Anterior cingulate cortex (tissue), 58 donors: ENCODE results near the gene IRF2BP1.
A peak's percentile ranks its signal among the peaks of the same experiment; 100 is the strongest.

Source experiments
- DNase-seq, 58 donors: peaks; one replicate each; lab custom pipeline; 2025; lab: John Stamatoyannopoulos, UW

Gene IRF2BP1

DNA sequence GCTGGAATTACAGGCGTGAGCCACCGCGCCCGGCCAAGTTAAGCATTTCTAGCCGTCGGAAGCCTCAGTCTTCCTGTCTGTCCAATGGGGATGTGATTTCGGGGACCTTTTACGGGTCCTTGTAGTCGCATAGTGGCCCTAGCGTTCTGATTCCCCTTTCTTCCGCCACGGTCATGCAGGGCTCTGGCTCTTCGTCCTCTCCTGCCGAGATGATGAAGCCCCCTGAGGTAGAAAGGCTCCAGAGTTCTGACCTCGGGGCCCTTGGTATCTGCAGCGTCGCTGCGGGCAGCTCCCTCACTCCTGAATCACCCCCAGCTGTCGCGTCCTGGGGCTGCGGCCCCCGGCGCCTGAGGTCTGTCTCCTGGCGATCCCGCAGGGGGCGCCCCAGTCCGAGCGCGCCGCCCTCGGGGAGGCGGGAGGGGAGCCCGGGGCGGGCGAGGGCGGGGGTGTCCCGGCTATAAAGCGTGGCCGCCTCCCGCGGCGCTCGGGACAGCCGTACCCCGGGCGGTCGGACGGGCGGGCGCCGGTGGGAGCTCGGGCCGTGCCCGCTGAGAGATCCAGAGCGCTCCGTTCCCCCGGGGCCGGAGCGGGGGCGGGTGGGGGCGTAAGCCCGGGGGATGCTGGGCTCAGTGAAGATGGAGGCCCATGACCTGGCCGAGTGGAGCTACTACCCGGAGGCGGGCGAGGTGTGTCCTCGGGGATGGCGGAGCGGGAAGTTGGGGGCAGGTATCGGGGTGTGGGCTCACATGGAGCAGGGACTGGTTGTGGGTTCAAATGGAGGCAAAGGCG is 21.9 kb downstream of the IRF2BP1 start, which contains the start of gene FOXA3:
Gene FOXA3 (plus strand): TSS at position 487 of the 789 bp plus-strand sequence. CDS start 131 bp downstream, at position 618.
- peak in 5 of 58 donors; percentile 9 to 35 (median 20) for DNase-seq

DNA sequence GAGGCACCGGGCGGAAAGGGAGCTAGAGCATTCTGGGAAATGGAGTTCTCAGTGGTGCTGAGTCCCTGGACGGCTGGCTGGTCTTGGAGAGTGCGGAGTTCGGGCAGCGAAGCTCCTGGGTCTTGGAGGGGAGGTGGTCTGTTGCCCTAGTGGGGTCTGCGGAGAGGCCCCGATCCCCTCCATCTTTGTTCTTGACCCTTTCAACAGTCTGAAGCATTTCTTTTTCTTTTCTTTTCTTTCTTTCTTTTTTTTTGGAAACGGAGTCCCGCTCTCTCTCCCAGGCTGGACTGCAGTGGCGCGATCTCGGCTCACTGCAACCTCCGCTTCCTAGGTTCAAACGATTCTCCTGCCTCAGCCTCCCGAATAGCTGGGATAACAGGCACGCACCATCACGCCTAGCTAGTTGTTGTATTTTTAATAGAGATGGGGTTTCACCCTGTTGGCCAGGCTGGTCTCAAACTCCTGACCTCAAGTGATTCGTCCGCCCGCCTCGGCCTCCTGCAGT is 22.6 kb downstream of the IRF2BP1 start:
- peak in 1 of 58 donors; percentile 44 for DNase-seq

DNA sequence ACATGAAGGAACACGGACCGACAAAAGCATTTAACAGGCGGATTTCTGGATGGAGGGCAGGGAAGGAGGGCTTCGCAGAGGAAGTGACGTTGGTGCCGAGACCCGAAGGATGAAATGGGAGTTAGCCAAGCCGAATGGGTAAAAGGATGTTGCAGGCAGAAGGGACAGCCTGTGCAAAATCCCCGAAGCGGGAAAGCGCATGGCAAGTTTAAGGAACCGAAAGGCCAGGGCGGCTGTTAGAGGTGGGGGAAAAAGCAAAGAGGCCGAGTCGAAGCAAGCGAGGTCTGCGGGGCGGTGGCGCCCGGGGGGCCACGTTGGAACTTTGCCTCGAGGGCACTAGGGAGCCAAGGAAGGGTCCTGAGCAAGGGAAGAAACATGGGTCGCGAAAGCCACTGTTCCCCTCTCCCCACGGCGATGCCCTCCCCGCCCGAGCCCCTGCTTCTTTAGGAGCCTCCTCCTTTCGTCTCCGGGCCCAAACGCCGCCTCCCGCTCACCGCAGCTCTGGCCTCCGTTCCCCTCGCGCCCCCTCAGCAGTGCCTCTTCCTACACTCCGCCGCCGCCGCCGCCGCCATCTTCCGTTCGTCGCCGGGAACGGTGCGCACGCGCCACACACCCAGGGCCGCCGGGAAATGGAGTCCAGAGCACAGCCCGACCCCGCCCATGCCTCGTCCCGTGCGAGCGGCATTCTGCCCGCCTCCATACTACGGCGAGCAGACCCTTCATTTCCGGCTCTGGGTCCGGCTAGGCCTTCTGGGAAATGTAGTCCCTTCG is 23.2 kb downstream of the IRF2BP1 start, which contains the start of gene SYMPK:
Gene SYMPK (minus strand): TSS at position 584 of the 771 bp plus-strand sequence. CDS start 8,652 bp downstream, outside the sequence.
- DNase-seq, result peak; percentile 83 to 99 (median 98)

- peak in 1 of 58 donors; percentile 67 for DNase-seq
Observed at GRCh38 chr19:45862271-45862563, 23.7 kb downstream of the IRF2BP1 start.

DNA sequence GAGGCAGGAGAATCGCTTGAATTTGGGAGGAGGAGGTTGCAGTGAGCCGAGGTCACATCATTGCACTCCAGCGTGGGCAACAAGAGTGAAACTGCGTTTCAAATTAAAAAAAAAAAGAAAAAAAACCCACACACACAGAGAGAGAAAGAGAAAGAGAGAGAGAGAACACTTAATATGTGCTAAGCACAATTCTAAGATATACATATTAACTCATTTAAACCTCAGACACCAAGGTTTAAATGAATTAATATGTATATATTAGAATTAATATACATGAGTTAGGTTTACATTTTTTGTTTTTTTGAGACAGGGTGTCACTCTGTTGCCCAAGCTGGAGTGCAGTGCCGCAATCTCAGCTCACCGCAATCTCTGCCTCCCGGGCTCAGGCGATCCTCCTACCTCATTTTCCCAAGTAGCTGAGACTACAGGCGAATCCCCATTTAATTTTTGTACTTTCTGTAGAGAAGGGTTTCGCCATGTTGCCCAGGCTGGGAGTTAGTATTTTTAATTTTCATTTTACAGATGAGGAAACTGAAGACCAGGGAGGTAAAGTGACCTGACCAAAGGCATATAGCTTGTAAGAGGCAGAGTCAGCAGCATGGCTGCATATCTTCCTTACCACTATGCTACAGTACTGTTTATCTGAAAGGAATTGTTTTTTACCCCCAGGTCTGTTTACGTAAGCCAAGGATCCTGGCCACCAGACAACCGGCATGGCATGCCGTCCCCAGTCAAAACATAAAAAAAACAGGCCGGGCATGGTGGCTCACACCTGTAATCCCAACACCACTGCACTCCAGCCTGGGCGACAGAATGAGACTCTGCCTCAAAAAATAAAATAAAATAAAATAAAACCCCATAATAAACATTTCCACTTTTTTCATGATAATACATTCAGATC is 25.3 kb downstream of the IRF2BP1 start:
- DNase-seq, result no peak

DNA sequence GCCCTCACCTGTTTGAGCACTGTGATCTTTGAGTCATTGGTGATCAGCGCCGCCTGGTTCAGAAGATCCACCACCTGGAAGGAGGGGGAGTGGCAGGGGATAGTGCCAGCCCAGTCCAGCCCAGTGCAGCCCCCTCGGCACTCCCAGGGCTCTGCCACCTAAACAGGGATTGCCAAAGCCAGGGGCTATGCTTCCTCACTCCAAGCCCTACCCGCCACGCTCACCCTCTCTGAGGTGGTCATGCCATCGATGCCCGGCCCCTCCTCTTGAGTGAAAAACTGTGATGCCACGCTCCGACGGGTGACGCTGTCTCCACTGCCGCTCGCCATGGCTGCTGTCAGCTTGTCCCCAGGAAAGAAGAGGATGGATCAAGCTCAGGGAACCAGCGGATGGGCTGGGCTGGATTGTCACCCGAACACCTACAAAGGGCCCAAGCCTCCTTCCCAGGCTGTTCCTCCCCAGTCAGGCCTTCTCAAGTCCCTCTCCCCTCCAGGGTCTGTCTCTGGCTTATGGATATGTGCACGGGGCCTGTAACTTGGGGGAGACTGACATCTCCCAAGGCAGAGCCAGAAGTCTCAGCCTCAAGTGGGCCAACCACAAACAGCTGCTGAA is 31.7 kb downstream of the IRF2BP1 start:
- DNase-seq, result no peak

GRCh38 chr19:45852983-45853382 is 33.0 kb downstream of the IRF2BP1 start:
- no peak for DNase-seq

GRCh38 chr19:45852145-45852750 is 33.7 kb downstream of the IRF2BP1 start:
- DNase-seq, result no peak

GRCh38 chr19:45848922-45849321 is 37.0 kb downstream of the IRF2BP1 start:
- no peak for DNase-seq

GRCh38 chr19:45847663-45848062 is 38.3 kb downstream of the IRF2BP1 start:
- no peak for DNase-seq

DNA sequence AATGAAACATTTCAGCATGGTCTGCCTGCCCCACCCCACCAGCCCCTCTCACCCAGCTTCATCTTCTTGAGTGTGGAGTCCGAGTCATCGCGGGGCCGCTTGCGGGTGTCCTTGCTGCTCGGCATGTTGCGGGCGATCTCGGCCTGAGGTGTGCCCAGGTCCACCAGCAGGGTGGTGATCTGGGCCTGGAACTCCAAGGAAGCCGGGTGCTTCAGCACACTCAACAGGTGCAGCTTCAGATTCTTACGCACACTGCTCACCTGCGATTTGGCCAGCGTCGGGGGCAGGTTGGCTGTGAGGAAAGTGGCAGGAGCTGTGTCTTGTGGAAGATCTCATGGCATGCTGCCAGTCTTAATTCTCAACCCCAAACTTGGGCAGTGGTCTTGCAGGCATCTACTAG is 43.7 kb downstream of the IRF2BP1 start:
- DNase-seq, result no peak

DNA sequence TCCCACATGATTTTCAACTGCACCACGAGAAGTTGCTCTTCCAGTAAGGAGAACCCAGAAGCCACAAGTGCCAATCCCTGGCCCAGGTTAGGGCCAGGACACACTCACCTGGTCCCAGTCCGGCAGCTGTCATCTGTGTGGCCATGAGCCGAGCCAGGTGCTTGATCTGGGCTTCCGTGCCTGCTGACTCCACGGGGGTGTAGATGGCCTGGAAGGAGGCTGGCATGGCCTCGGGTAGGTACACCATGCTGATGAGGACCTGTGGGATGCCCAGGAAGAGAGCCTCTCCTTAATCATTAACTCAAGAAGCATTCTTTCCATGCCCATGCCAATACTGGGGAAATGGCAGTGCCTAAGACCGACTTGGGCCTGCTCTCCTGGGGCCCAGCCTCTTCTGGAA is 51.0 kb downstream of the IRF2BP1 start:
- no peak for DNase-seq
